H1 (cell line): Measurements from ENCODE around the gene MED1. TPM values are rescaled to one million over a fixed set of nuclear protein-coding genes. Genes with fewer than 3 reads are reported as not detected.

ENCODE experiments used
- SAP30 ChIP-seq: fragments of 300-600 bp; sonication (generic); IDR thresholded peaks from 2 replicates; pipeline ENCODE4 v1.7.1; 2012; ENCODE audit warnings: low read length, moderate library complexity, mild to moderate bottlenecking, inconsistent platforms; ENCODE audit not compliant: insufficient read depth, insufficient replicate concordance
- polyA plus RNA-seq, 7 experiments: library from polyadenylated mRNA; depleted of rRNA in 3 of 7; stranded (reverse) in 5 of 7; unstranded in 2 of 7; fragments of >200 nt in 5 of 7; fragments of 200-250 nt in 2 of 7; gene quantifications; 1 replicate in 5 of 7; 2 replicates in 1 of 7; 4 replicates in 1 of 7; pipeline versions ENCODE4 v1.2.1 to v1.2.3, GENCODE V29; 2011 to 2013; ENCODE audit warnings: missing spikeins in 2 of 7, mixed read lengths in 2 of 7
- total RNA-seq: library from RNA; stranded (reverse); fragmentation: NEBNext Ultra II Directional; extraction: Animal tissue kit (Norgen Biotek cat#: 25700); gene quantifications from 2 replicates; pipeline ENCODE4 v1.2.1, GENCODE V29; 2021

Gene MED1
- total and polyA plus RNA-seq, 2 of the 8 experiments (the other 6 are each of a cell fraction or from before 2014, with no cell fraction given) = 24.7 to 56.5 TPM

DNA sequence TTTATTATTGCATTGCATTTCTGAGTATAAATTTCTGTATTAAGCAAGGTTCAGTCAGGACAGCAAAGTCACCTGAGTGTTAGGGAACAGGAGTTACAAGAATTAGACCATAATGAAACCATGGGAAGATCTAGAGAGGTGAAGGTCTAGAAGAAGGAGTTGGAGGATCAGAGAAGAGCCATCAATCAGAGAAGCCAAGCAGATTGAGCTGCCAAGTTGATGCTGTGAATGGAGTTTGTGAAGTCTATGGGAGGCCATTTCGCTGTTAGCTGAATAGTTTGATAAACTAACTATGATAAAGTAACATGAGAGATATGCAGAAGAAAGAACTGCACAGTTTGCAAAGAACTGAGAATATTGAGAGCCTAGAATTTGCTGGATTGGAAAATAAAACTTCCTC, 90.0 kb downstream of the MED1 start (continued):
- no peak for TF ChIP-seq SAP30
